CD4-positive, alpha-beta T cell treated with Interleukin-2 at 100 ng/mL for 4 hours (primary cell): Measurements from ENCODE around the gene AGO1.
"Not testable (repeated sequence)": the region's sequence is repeated elsewhere in the genome, so short reads cannot be mapped to it uniquely, and the experiment has no call there.

Experiments
- DNase-seq: peaks from one replicate; pipeline ENCODE4 v3.0.0-alpha.2; 2020; ENCODE audit warnings: low spot score

Gene AGO1

DNA sequence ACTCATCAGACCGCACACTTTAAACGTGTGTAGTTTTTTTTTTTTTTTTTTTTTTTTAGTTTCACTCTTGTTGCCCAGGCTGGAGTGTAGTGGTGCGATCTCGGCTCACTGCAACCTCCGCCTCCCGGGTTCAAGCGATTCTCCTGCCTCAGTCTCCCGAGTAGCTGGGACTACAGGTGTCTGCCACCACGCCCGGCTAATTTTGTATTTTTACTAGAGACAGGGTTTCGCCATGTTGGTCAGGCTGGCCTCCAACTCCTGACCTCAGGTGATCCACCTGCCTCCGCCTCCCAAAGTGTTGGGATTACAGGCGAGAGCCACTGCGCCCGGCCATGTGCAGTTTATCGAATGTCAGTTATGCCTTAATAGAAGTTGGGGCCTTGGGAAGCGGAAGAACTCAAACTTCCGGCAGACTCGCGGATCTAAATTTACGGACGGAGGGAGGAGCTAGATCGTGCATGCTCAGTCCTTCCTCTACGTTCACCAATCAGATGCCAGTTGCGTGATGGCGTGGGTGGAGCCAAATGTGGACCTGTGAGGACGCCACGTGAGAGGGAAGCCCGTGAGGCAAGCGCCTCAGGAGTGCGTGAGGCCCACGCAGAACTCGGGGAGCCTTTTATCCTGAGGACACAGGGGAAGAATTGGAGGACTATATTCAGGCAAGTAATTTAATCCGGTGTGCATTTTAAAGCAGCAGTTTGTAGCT, 13.6 kb upstream of the AGO1 start:
- DNase-seq: not testable (repeated sequence)

DNA sequence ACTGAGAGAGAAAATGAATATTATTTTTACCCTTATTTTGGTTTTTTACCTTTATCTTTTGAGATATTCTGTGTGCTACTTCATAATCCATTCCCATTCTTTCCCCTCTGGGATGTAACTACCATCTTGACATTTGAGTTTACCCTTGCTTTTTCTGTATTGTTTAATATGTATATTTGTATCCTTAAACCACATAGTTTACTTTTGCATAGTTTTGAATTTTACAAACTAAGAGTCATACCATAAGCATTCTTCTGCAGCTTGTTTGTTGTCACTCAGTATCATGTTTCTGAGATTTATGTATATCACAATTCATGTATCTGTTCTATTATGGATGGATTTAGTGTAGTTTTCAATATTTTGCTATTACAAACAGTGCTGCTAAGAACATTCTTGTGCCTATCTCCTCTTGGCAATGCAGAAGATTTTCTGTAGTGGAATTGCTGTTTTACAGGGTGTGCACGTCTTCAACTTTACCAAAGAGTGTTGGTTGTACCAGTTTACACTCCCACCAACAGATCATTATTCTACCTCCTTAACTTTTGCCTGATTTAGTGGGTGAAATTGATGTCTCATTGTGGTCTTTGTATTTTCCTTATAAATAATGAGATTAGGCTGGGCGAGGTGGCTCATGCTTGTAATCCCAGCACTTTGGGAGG, 12.2 kb upstream of the AGO1 start:
- no peak for DNase-seq

DNA sequence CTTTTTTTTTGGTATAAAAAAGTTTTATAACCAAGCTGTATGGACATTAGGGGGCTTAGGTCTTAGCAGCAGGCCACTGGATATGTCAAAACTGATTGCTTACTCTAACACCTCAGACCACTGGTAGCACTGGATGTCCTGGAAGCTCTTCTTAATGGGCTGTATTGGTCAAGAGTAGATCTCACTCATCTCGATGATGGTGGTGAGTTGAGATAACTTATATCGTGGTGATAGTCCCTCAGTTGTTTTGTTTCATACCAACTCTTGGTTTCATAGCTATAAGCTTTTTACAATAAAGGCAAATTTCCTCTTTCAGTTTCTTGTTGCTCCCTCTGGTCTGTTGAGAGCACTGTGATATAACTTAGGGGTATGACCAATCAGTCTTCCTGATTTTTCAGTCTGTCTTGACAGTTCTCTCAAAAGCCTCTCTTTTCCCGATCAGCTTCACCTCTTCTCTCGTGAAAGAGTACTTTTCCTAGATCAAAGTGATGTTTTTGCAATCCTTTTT, 9.7 kb upstream of the AGO1 start:
- DNase-seq: no peak

DNA sequence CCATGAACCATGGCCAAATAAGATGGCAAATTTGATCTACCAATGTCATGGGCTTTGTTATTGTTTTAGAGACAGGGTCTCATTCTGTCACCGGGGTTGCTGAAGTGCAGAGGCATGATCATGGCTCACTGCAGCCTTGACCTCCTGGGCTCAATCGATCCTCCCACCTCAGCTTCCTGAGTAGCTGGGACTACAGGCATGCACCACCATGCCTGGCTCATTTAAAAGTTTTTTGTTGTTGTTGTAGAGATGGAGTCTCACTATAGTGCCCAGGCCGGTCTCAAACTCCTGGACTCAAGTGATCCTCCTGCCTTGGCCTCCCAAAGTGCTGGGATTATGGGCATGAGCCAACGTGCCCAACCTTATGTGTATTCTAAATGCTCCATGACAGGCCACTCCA, 8.9 kb upstream of the AGO1 start:
- DNase-seq: not testable (repeated sequence)

DNA sequence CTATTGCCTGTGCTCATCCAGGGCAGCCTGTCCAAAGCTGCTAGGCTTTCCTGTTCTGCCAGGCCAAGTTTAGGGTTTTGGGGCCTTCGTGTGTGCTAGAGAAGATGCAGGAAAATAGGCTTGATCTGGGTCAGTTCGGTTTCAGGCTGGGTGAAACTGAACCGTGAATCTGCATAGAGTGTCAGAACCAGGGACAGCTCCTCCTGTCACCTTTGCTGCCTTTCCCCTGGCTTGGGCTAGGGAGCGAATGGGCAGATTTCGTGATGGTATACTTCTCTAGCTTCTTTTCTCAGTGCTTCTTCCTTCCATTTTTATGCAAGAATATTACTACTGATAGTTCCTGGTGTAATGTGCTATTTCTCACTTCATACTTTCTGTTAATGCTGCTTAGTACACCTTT, 6.0 kb upstream of the AGO1 start:
- no peak for DNase-seq

DNA sequence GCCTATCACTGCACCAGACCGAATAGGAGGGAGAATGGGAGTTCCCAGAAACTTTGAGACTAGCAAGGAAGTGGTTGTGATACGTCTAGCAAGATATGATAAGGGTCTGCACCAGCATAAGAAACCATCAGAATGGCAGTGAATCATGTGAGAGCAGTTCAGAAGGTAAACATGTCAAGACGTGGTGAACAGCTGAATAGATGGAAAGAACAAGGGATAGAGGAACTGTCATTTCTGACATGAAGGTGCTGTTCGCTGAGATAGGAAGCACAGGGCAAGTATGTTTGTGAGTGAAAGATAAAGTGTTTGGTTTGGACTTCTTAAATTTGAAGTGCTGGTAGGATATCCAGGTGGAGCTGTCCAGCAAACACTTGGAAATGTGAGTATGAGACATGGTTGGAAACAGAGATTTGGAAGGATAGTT, 1.1 kb upstream of the AGO1 start:
- DNase-seq: no peak

DNA sequence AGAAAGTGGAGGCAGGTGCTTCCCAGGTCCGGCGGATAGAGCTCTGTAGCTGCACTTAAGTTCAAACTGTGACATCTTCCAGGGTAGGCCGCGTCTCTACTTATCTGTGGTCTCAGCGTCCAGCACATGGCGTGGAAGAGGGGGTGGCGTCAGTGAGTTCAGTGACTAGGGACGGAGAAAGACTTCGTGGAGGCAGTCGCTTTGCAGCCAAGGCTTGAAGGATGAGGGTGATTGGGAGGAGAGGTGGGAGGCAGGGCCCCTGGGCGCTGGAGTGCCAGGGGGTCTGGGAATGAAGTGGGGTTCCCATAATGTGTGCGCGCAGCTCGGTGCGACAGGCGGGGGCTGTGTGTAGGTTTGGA, 444 bp upstream of the AGO1 start:
- no peak for DNase-seq

DNA sequence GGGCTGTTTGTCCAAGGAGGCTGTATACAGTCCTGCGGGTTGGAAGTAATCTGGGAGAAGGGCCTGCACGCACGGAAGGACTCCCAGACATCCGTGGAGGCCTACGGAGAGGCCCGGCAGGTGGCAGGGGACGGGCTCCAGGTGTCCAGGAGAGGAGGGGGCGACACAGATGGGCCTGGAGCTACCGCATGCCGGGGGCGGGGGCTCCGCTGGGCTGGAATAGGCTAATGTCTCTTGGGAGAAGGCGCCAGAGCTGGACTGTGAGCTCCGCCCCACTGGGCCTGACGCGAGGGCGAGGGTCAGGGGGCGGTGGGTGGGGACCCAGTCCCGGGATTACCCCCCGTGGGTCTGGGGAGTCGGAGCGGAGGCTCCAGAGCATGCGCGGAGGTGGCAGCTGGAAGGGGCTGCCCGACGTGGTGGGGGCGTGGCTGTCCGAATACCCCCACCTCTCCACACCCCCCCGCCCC, 659 bp downstream of the AGO1 start:
- peak; percentile 25 for DNase-seq

DNA sequence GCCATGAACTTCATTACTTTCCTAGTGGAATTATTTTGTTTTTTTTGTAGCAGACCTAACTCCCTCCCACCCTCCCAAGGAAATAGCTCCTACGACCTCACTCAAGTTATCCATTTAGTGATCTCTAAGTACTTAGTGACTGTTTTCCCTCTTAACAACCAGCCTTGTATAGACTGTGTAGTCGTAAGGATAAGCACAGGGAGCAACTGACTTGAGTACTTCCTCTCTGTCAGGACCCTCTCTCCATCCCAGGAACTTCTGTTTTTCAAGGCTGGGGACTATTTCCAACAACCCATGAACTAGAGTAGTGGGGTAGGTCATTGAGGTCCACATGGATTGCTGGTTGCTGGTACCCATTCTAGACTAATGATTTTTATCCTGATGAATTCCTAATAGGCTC, 1.9 kb downstream of the AGO1 start:
- DNase-seq: no peak

DNA sequence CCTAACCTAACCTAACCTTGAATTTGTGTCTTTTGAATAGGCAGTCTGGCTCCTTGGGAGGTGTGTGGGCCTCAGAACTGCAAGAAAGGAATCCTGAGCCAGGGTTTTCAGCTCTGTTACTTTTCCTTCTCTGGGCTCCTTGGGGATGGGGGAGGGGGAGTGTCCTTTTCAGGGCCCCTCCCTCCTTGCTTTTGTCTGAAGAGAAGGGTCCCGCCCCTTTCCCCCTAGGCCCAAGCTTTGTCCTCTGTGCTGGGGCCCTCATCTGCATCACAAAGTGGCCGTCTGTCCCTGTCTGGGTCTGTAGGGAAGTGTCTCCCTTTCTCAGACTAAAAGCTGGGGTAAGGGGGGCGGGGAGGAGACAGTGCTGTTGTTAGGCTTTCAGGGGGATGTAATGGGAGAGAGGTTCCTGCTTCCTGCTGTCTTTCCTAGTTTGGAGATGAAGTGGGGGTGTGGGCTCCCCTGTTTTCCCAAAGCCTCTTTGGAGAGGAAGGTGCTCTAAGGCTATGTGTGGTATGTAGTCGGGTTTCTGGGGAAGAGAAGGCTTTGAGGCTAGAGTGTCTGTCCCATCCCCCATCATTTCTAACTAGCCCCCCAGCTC, 3.1 kb downstream of the AGO1 start:
- DNase-seq: no peak

DNA sequence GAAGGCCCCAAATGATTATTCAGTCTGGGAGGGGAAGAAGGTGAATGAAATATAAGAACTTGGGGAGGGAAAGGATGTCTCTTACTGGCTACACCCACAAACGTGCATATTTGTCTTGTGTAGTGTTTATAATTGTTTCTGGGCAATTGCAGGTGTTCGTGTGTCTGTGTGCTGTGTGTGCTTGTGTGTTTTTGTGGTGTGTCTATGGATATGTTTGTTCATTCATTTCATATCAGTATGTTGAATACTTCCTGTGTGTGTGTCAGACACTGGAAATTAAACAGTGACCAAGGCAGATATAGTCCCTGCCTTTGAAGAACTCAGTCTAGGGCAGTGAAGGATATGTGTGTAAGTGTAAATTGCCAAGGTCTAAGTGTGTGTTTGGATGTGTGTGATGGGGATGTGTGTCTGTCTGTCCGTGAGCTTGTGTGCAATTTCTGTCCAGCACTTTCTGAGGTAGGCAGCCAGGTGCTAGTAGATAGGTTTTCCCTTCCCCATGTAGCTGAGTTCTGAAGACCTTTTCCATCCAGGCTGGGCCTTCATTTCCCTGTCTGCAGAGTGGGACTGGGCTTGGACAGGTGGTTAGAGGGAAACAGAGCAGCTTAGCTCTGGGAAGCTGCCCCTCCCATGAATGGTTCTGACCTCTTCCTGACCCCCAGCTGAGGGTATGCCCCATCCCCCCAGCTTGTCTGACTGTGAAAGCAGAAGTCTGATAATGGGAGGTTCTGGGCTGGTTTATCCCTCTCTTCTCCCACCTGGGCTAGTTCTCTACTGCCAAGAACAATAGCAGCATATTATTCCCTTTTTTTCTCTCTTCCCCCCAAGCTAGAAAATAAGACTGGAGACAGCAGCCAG, 3.8 kb downstream of the AGO1 start:
- DNase-seq: no peak

DNA sequence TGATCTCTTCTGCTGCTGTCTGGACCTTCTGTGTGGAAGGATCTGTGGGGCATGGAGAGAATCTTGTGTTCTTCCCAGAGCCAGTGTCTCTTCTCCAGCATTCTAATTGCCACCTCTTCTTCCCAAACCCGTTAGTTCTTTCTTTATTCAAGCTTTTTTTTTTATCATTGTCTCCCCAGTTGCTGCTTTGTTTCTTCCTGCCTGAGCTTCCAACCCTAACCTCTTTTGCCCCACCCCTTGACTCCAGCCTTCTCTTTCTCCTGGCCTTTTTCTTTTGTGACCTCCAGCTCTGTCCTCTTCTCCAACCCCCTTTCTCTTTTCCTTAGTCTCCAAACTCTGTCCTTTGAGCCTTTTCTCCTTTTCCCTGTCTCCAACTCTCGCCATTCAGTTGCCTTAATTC, 4.5 kb downstream of the AGO1 start:
- DNase-seq: no peak

DNA sequence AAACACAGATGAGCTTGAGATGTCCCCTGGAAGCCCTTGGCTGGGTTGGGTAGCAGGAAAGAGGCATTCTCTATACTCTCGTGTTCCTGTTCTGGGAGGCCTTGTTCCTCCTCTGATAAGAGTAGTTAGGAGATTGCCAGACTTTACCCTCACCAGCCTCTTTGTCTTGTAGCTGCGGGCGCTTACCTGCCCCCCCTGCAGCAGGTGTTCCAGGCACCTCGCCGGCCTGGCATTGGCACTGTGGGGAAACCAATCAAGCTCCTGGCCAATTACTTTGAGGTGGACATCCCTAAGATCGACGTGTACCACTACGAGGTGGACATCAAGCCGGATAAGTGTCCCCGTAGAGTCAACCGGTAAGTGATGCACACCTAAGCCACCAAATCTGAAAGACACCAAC, 5.2 kb downstream of the AGO1 start:
- DNase-seq: no peak

DNA sequence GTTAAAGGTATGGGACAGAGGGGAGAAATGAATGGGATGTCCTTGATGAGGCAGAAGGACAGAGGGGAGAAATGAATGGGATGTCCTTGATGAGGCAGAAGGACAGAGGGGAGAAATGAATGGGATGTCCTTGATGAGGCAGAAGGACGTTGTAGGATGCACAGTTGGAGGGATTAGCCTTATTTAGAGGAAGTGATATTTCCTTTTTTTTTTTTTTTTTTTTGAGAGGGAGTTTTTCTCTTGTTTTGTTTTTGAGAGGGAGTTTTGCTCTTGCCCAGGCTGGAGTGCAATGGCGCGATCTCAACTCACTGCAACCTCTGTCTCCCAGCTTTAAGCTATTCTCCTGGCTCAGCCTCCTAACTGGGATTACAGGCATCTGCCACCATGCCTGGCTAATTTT, 6.0 kb downstream of the AGO1 start:
- DNase-seq: not testable (repeated sequence)

DNA sequence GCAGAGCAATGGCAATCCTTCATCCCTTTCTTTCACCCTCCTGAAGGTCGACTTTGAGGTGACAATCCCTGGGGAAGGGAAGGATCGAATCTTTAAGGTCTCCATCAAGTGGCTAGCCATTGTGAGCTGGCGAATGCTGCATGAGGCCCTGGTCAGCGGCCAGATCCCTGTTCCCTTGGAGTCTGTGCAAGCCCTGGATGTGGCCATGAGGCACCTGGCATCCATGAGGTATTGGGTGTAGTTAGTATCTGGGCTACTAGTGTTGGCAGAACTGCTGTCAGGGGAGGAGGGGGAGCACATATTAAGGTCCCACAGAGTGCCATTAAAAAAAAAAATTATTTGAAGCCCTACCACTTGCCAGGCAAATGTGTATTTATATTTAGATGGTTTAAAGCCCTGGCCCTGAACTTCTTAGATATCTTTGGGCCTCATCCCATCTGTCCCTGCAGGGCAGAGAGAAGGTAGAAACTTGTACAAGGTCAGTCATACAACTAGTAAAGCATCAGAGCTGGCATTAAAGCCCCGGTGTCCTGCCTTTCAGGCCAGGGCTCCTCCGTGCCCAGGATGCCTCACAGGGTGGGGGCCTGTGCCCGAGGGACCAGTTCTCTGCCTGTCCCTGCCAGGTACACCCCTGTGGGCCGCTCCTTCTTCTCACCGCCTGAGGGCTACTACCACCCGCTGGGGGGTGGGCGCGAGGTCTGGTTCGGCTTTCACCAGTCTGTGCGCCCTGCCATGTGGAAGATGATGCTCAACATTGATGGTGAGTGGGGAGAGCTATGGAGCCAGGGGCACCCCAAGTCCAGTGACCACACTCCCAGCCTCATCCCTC, 10.3 kb downstream of the AGO1 start:
- DNase-seq: no peak

DNA sequence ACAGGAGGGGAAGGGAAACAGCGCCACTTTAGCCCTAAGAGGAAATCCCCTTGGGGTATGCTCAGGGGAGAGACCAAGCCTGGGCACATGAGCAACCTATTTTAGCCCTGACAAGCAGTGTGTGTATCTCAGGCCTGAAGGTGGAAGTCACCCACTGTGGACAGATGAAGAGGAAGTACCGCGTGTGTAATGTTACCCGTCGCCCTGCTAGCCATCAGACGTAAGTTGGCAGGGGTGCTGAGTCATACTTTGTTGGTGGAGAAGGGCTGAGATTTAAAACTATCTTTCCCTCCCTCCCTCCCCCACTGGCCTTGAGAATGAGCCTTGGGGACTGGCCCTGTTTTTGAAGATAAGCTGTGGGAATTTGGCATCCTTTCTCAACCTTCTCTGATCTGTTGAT, 11.2 kb downstream of the AGO1 start:
- peak; percentile 9 for DNase-seq

DNA sequence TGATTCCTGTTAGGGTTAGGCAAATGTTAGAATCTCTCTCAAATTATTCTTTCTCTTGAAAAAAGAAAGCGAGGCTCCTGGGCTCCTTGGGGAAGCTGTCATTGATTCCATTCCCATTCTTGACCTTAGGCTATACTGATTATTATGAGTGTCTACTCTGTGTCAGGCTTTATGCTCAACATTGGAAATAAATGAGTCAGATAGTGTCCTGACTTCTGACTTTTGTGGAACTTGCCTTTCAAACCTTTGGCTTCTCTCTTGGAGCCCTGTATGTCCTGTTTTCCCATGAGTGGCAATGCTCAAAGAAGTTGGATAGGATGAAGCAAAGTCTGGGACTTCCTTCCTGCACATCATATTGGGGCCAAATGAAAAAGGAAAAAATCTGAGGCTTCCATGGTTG, 11.6 kb downstream of the AGO1 start:
- no peak for DNase-seq

DNA sequence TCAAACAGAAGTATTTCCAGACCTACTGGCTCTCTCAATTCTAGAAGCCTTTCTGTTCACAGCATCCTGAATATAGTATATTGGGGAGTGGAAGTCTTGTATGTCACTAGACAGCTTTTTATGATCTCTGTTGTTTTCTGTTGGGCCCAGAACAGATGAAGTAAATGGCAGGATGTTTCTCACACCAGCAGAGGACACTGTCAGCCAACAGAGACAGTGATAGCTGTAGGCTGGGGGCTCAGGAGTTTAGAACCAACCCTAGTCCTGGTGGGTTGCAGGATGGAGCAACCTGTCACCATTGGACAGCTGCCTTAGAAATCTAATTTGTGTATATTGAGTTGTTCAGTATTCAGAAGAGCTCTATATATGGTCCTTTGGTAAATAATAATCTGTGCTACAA, 16.9 kb downstream of the AGO1 start:
- no peak for DNase-seq

DNA sequence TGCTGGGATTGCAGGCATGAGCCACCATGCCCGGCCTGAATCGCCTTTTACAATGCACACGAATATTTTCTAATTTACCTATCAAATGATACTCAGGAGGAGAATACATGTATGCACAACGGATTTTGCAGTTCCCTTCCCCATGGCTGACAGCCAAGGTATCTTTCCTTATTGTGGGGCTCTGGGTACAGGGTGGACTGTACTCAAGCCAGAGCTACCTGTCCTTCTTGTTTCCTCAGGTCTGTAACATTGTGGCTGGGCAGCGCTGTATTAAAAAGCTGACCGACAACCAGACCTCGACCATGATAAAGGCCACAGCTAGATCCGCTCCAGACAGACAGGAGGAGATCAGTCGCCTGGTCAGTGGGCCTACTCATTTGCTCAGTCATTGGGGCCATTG, 18.2 kb downstream of the AGO1 start:
- DNase-seq: no peak

DNA sequence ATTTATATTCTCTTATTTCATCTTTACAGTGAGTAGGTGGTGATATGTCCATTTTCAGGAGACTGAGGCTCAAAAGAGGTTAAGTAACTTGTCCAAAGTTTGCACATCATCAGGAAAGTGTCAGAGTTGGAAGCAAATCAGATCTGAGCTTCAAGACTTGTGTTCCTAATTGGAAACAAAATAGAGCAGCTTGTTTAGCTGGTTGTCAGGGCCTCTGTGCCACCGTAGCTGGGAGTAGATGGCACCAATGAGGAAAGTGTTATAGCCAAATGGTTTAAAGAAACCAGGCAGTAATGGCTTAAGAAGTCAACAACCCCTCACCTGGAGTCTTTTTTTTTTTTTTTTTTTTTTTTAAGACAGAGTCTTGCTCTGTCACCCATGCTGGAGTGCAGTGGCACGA, 19.7 kb downstream of the AGO1 start:
- no peak for DNase-seq

DNA sequence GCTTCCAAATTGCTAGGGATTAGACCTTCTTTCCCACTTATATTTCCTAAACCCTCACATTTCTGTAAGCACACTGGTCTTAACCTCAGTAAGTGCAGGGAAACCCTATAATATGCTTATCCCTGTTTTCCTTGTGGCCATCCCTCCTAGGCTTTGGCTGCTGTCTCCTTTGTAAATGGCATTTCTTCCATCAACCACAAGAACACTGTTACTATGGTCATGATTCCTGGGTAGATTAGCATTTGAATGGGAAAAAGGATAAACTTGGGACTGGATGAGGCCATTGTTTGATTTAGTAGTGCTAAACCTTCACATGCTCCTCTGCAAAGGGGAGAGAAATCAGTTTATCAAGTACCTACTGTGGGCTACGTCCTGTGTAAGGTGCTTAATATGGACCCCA, 31.7 kb downstream of the AGO1 start:
- no peak for DNase-seq

DNA sequence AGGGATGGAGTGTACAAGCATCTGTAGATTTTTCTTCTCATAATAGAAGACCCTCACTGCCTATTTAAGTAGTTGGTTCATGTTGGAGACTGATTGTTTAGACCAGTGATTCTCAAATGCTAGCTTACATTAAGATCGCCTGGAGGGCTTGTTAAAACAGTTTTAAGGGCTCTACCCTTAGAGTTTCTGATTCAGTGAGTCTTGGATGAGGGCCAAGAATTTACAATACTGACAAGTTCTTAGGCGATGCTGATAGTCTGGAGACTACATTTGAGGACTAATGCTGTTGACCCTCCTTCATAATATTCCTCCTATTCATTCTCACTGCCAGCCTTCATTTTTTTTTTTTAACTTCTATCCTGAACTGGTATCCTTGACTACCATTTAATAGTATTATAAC, 32.7 kb downstream of the AGO1 start:
- no peak for DNase-seq
